Neural cell (in vitro differentiated cells): ENCODE results near the gene PPFIBP2. TPM values are rescaled to one million over a fixed set of nuclear protein-coding genes. Genes with fewer than 3 reads are reported as not detected.
A peak's percentile ranks its signal among the peaks of the same experiment; 100 is the strongest.

Experiments used
- H2AFZ ChIP-seq: fragments of 200-600, 300-800 bp; sonication (generic), shearing (Covaris generic); 2 replicates; pipeline ENCODE4 v1.6.0; 2014; ENCODE audit warnings: low read depth, mild to moderate bottlenecking, antibody characterized with exemption, low read length, moderate library complexity
- H3F3A ChIP-seq: fragments of 200-600 bp; shearing (Covaris generic); 2 replicates; pipeline ENCODE4 v1.6.1; 2016; ENCODE audit warnings: mild to moderate bottlenecking, moderate library complexity, mixed read lengths, antibody characterized with exemption, low read length; ENCODE audit not compliant: insufficient read depth, poor library complexity, severe bottlenecking
- H3K27ac ChIP-seq: fragments of 200-600, 300-800 bp; sonication (generic), shearing (Covaris generic); 2 replicates; pipeline ENCODE4 v1.5.1; 2014; ENCODE audit warnings: mild to moderate bottlenecking, low read length, moderate library complexity
- H3K27me3 ChIP-seq: fragments of 300-800, 200-600 bp; sonication (generic), shearing (Covaris generic); 2 replicates; pipeline ENCODE4 v1.6.0; 2014; ENCODE audit warnings: mild to moderate bottlenecking, low read depth, low read length, moderate library complexity; ENCODE audit not compliant: insufficient read depth
- H3K36me3 ChIP-seq: fragments of 300-800, 200-600 bp; sonication (generic), shearing (Covaris generic); 2 replicates; pipeline ENCODE4 v1.5.1; 2014; ENCODE audit warnings: mild to moderate bottlenecking, antibody characterized with exemption, low read length, moderate library complexity; ENCODE audit not compliant: insufficient read depth
- H3K4me2 ChIP-seq: fragments of 300-800, 200-600 bp; sonication (generic), shearing (Covaris generic); 2 replicates; pipeline ENCODE4 v1.6.0; 2014; ENCODE audit warnings: mild to moderate bottlenecking, low read length
- H3K4me3 ChIP-seq: fragments of 300-800, 200-600 bp; sonication (generic), shearing (Covaris generic); 2 replicates; pipeline ENCODE4 v1.5.1; 2014; ENCODE audit warnings: mild to moderate bottlenecking, low read length, moderate library complexity
- H3K79me2 ChIP-seq: fragments of 200-600 bp; shearing (Covaris generic); replicated peaks from 2 replicates; pipeline ENCODE4 v1.6.0; 2014; ENCODE audit warnings: mild to moderate bottlenecking, low read length, moderate library complexity; ENCODE audit not compliant: insufficient read depth
- H3K9ac ChIP-seq: fragments of 300-800, 200-600 bp; sonication (generic), shearing (Covaris generic); 2 replicates; pipeline ENCODE4 v1.6.1; 2016; ENCODE audit warnings: mild to moderate bottlenecking, low read length, mixed read lengths
- H3K9me2 ChIP-seq: fragments of 200-600 bp; shearing (Covaris generic); 2 replicates; pipeline ENCODE4 v1.6.1; 2016; ENCODE audit warnings: mild to moderate bottlenecking, low read length, mixed read lengths; ENCODE audit not compliant: insufficient read depth
- H3K9me3 ChIP-seq: fragments of 200-600, 300-800 bp; sonication (generic), shearing (Covaris generic); 2 replicates; pipeline ENCODE4 v1.6.1; 2016; ENCODE audit warnings: mild to moderate bottlenecking, mixed run types, low read length, moderate library complexity, mixed read lengths
- H4K20me1 ChIP-seq: fragments of 200-600 bp; shearing (Covaris generic); 2 replicates; pipeline ENCODE4 v1.6.1; 2016; ENCODE audit warnings: mild to moderate bottlenecking, mixed run types; ENCODE audit not compliant: insufficient read depth
- CTCF ChIP-seq: fragments of 450-650 bp; IDR thresholded peaks from 2 replicates; pipeline ENCODE4 v1.5.1; 2014; ENCODE audit warnings: antibody characterized with exemption, mild to moderate bottlenecking, moderate library complexity; ENCODE audit not compliant: poor library complexity, severe bottlenecking
- EP300 ChIP-seq: fragments of 450-650 bp; conservative IDR thresholded peaks from 2 replicates; pipeline ENCODE4 v1.6.1; 2014; ENCODE audit warnings: antibody characterized with exemption, mild to moderate bottlenecking, moderate library complexity; ENCODE audit not compliant: poor library complexity, severe bottlenecking
- EZH2 ChIP-seq: fragments of 200-600, 300-800 bp; shearing (Covaris generic), sonication (generic); IDR thresholded peaks from 2 replicates; pipeline ENCODE4 v1.6.1; 2014; ENCODE audit warnings: antibody characterized with exemption, low read length, borderline replicate concordance, mild to moderate bottlenecking; ENCODE audit not compliant: insufficient read depth, poor library complexity, severe bottlenecking
- MXI1 ChIP-seq: fragments of 450-650 bp; conservative IDR thresholded peaks from 2 replicates; pipeline ENCODE4 v1.6.1; 2014; ENCODE audit warnings: antibody characterized with exemption, mild to moderate bottlenecking; ENCODE audit not compliant: poor library complexity, severe bottlenecking
- POLR2AphosphoS5 ChIP-seq: IDR thresholded peaks from 2 replicates; pipeline ENCODE4 v1.6.1; 2012
- RAD21 ChIP-seq: fragments of 450-650 bp; conservative IDR thresholded peaks from 2 replicates; pipeline ENCODE4 v1.6.1; 2014; ENCODE audit warnings: antibody characterized with exemption, mild to moderate bottlenecking, moderate library complexity
- REST ChIP-seq: IDR thresholded peaks from 2 replicates; pipeline ENCODE4 v1.6.1; 2012; ENCODE audit warnings: borderline replicate concordance
- SMC3 ChIP-seq: fragments of 450-650 bp; conservative IDR thresholded peaks from 2 replicates; pipeline ENCODE4 v1.6.1; 2014; ENCODE audit warnings: antibody characterized with exemption, mild to moderate bottlenecking, moderate library complexity; ENCODE audit not compliant: poor library complexity
- TAF1 ChIP-seq: IDR thresholded peaks from 2 replicates; pipeline ENCODE4 v1.6.1; 2012; ENCODE audit warnings: low read depth
- polyA minus RNA-seq: library from RNA; depleted of rRNA, polyadenylated mRNA; stranded (reverse); fragments of >200 nt; gene quantifications from 2 replicates; pipeline ENCODE4 v1.2.3, GENCODE V29; 2014
- polyA plus RNA-seq: library from polyadenylated mRNA; depleted of rRNA; stranded (reverse); fragments of >200 nt; gene quantifications from 2 replicates; pipeline ENCODE4 v1.2.3, GENCODE V29; 2014

Gene PPFIBP2
- polyA plus RNA-seq (1.2 TPM in 1 of 2 replicates, not detected in the other), polyA minus RNA-seq (1.2 and 2.2 TPM in 2 replicates)

GRCh38 chr11:7513234-7514098, at the start of gene PPFIBP2:
TSS of gene PPFIBP2 (plus strand) at chr11:7513999. CDS start at chr11:7549476, 35,477 bp downstream.
- Histone ChIP-seq H3K9me3 (no peaks in the 10 kb centered on the region), H3K9ac (peak within 1 kb of the TSS; percentile 60), H4K20me1 (no peaks in the 10 kb centered on the region), H3K27me3 (peaks cover 25% of the 10 kb centered on the region), H3K4me2 (peak within 1 kb of the TSS; percentile 65), H3K27ac (no peak within 1 kb of the TSS), H3K79me2 (no peaks in the 10 kb centered on the region), H2AFZ (peak within 1 kb of the TSS; percentile 60), H3K36me3 (no peaks in the 10 kb centered on the region), H3F3A (no peaks in the 10 kb centered on the region), H3K9me2 (no peaks in the 10 kb centered on the region), H3K4me3 (peak within 1 kb of the TSS; percentile 93)
- TF ChIP-seq MXI1: peak; percentile 29
- TF ChIP-seq POLR2AphosphoS5: no peak
- TF ChIP-seq EZH2: no peak
- TF ChIP-seq CTCF: peak; percentile 89
- TF ChIP-seq REST: no peak
- peak; percentile 67 for TF ChIP-seq RAD21
- TF ChIP-seq EP300: no peak
- no peak for TF ChIP-seq TAF1
- peak; percentile 78 for TF ChIP-seq SMC3

GRCh38 chr11:7467652-7468051, 46.1 kb upstream of the PPFIBP2 start:
- H4K20me1 ChIP-seq: no peaks in the 10 kb centered on the region
- no peaks in the 10 kb centered on the region for H3K9me3 ChIP-seq
- no peak overlapping the region for H3K27ac ChIP-seq
- H3K9ac ChIP-seq: no peak overlapping the region
- no peaks in the 10 kb centered on the region for H3K9me2 ChIP-seq
- TF ChIP-seq MXI1 (no peak), REST (no peak), EP300 (no peak)
- H3F3A ChIP-seq: no peaks in the 10 kb centered on the region
- H2AFZ ChIP-seq: no peak overlapping the region
- no peaks in the 10 kb centered on the region for H3K36me3 ChIP-seq
- no peaks in the 10 kb centered on the region for H3K27me3 ChIP-seq
- H3K79me2 ChIP-seq: no peaks in the 10 kb centered on the region
- H3K4me2 ChIP-seq: no peak overlapping the region
- H3K4me3 ChIP-seq: no peak overlapping the region
